ENCODE results near the gene IRAK4.
"Not testable (repeated sequence)": the region's sequence is repeated elsewhere in the genome, so short reads cannot be mapped to it uniquely, and the experiment has no call there.

Gene IRAK4

GRCh38 chr12:43751360-43751759 is 7.4 kb upstream of the IRAK4 start:
- not testable (repeated sequence) for H3K9me3 Mint-ChIP-seq, H3K27ac Mint-ChIP-seq, H3K4me3 Mint-ChIP-seq, H3K27me3 Mint-ChIP-seq
- Mint-ChIP-seq H3K36me3 (ENCODE audit: low read depth) (peaks cover 63% of the 10 kb centered on the region), H3K4me1 (ENCODE audit: low read depth) (peaks cover 32% of the 10 kb centered on the region)

- H3K27ac Mint-ChIP-seq: no peak overlapping the region
- H3K36me3 Mint-ChIP-seq (ENCODE audit: low read depth): peaks cover 59% of the 10 kb centered on the region
- peaks cover 8% of the 10 kb centered on the region for H3K9me3 Mint-ChIP-seq
- no peak overlapping the region for H3K4me3 Mint-ChIP-seq
- H3K27me3 Mint-ChIP-seq: no peaks in the 10 kb centered on the region
- peaks cover 48% of the 10 kb centered on the region for H3K4me1 Mint-ChIP-seq (ENCODE audit: low read depth)
Observed at GRCh38 chr12:43754015-43754414, 4.7 kb upstream of the IRAK4 start.

- Mint-ChIP-seq H3K27me3 (no peaks in the 10 kb centered on the region), H3K36me3 (ENCODE audit: low read depth) (peaks cover 37% of the 10 kb centered on the region), H3K9me3 (peaks cover 3% of the 10 kb centered on the region), H3K4me1 (ENCODE audit: low read depth) (peaks cover 76% of the 10 kb centered on the region), H3K4me3 (peak overlapping the region; percentile 94), H3K27ac (peak overlapping the region; percentile 87)
Observed at GRCh38 chr12:43758247-43758727, 464 bp upstream of the IRAK4 start.

- Mint-ChIP-seq H3K27ac (peak overlapping the region; percentile 94), H3K36me3 (ENCODE audit: low read depth) (peaks cover 27% of the 10 kb centered on the region), H3K4me3 (peak overlapping the region; percentile 94), H3K9me3 (no peaks in the 10 kb centered on the region), H3K4me1 (ENCODE audit: low read depth) (peaks cover 69% of the 10 kb centered on the region), H3K27me3 (no peaks in the 10 kb centered on the region)
Observed at GRCh38 chr12:43760396-43760795, 1.6 kb downstream of the IRAK4 start.

- no peaks in the 10 kb centered on the region for H3K27me3 Mint-ChIP-seq
- peaks cover 60% of the 10 kb centered on the region for H3K4me1 Mint-ChIP-seq (ENCODE audit: low read depth)
- H3K4me3 Mint-ChIP-seq: peak overlapping the region; percentile 94
- peak overlapping the region; percentile 23 for H3K27ac Mint-ChIP-seq
- H3K9me3 Mint-ChIP-seq: no peaks in the 10 kb centered on the region
- peaks cover 22% of the 10 kb centered on the region for H3K36me3 Mint-ChIP-seq (ENCODE audit: low read depth)
Observed at GRCh38 chr12:43761500-43761899, 2.7 kb downstream of the IRAK4 start.

- H3K27ac Mint-ChIP-seq: no peak overlapping the region
- no peaks in the 10 kb centered on the region for H3K9me3 Mint-ChIP-seq
- peaks cover 18% of the 10 kb centered on the region for H3K36me3 Mint-ChIP-seq (ENCODE audit: low read depth)
- no peaks in the 10 kb centered on the region for H3K27me3 Mint-ChIP-seq
- H3K4me3 Mint-ChIP-seq: no peak overlapping the region
- H3K4me1 Mint-ChIP-seq (ENCODE audit: low read depth): peaks cover 53% of the 10 kb centered on the region
Observed at GRCh38 chr12:43762596-43762995, 3.8 kb downstream of the IRAK4 start.

- Mint-ChIP-seq H3K4me1 (ENCODE audit: low read depth) (peaks cover 51% of the 10 kb centered on the region), H3K27me3 (no peaks in the 10 kb centered on the region), H3K4me3 (no peak overlapping the region), H3K27ac (no peak overlapping the region), H3K36me3 (ENCODE audit: low read depth) (peaks cover 18% of the 10 kb centered on the region), H3K9me3 (no peaks in the 10 kb centered on the region)
Observed at GRCh38 chr12:43763769-43764168, 5.0 kb downstream of the IRAK4 start.

GRCh38 chr12:43764528-43764927 is 5.8 kb downstream of the IRAK4 start:
- Mint-ChIP-seq H3K36me3 (ENCODE audit: low read depth) (peaks cover 22% of the 10 kb centered on the region), H3K27ac (no peak overlapping the region), H3K4me3 (no peak overlapping the region), H3K27me3 (no peaks in the 10 kb centered on the region), H3K4me1 (ENCODE audit: low read depth) (peaks cover 48% of the 10 kb centered on the region), H3K9me3 (no peaks in the 10 kb centered on the region)

GRCh38 chr12:43766291-43766690 is 7.5 kb downstream of the IRAK4 start:
- Mint-ChIP-seq H3K4me3 (no peak overlapping the region), H3K27me3 (no peaks in the 10 kb centered on the region), H3K36me3 (ENCODE audit: low read depth) (peaks cover 39% of the 10 kb centered on the region), H3K9me3 (no peaks in the 10 kb centered on the region), H3K27ac (no peak overlapping the region), H3K4me1 (ENCODE audit: low read depth) (peaks cover 38% of the 10 kb centered on the region)

GRCh38 chr12:43776498-43776897 is 17.7 kb downstream of the IRAK4 start:
- peaks cover 34% of the 10 kb centered on the region for H3K36me3 Mint-ChIP-seq (ENCODE audit: low read depth)
- no peaks in the 10 kb centered on the region for H3K9me3 Mint-ChIP-seq
- H3K27ac Mint-ChIP-seq: no peak overlapping the region
- H3K4me1 Mint-ChIP-seq (ENCODE audit: low read depth): peaks cover 3% of the 10 kb centered on the region
- H3K27me3 Mint-ChIP-seq: no peaks in the 10 kb centered on the region
- no peak overlapping the region for H3K4me3 Mint-ChIP-seq

GRCh38 chr12:43786899-43787693 is 28.3 kb downstream of the IRAK4 start:
- no peak overlapping the region for H3K27ac Mint-ChIP-seq
- peaks cover 27% of the 10 kb centered on the region for H3K36me3 Mint-ChIP-seq (ENCODE audit: low read depth)
- no peak overlapping the region for H3K4me3 Mint-ChIP-seq

GRCh38 chr12:43789941-43790340 is 31.2 kb downstream of the IRAK4 start:
- Mint-ChIP-seq H3K36me3 (ENCODE audit: low read depth) (peaks cover 21% of the 10 kb centered on the region), H3K4me1 (ENCODE audit: low read depth) (no peaks in the 10 kb centered on the region)

More at GRCh38 chr12:43786899-43787693, 28.3 kb downstream of the IRAK4 start:
- Mint-ChIP-seq H3K27me3 (no peaks in the 10 kb centered on the region), H3K9me3 (no peaks in the 10 kb centered on the region), H3K4me1 (ENCODE audit: low read depth) (no peaks in the 10 kb centered on the region)

GRCh38 chr12:43795716-43796280 is 37.0 kb downstream of the IRAK4 start:
- no peaks in the 10 kb centered on the region for H3K27me3 Mint-ChIP-seq
- peaks cover 49% of the 10 kb centered on the region for H3K36me3 Mint-ChIP-seq (ENCODE audit: low read depth)
- no peak overlapping the region for H3K27ac Mint-ChIP-seq
- H3K9me3 Mint-ChIP-seq: no peaks in the 10 kb centered on the region
- H3K4me1 Mint-ChIP-seq (ENCODE audit: low read depth): peaks cover 7% of the 10 kb centered on the region
- no peak overlapping the region for H3K4me3 Mint-ChIP-seq

More at GRCh38 chr12:43789941-43790340, 31.2 kb downstream of the IRAK4 start:
- Mint-ChIP-seq H3K27ac (no peak overlapping the region), H3K27me3 (no peaks in the 10 kb centered on the region), H3K4me3 (no peak overlapping the region), H3K9me3 (no peaks in the 10 kb centered on the region)

GRCh38 chr12:43797561-43798217 is 38.9 kb downstream of the IRAK4 start:
- H3K36me3 Mint-ChIP-seq (ENCODE audit: low read depth): peaks cover 52% of the 10 kb centered on the region
- no peaks in the 10 kb centered on the region for H3K9me3 Mint-ChIP-seq
- H3K27me3 Mint-ChIP-seq: no peaks in the 10 kb centered on the region
- H3K27ac Mint-ChIP-seq: no peak overlapping the region
- no peak overlapping the region for H3K4me3 Mint-ChIP-seq
- peaks cover 7% of the 10 kb centered on the region for H3K4me1 Mint-ChIP-seq (ENCODE audit: low read depth)

Data from stimulated activated naive CD8-positive, alpha-beta T cell treated with anti-CD3 and anti-CD28 coated beads, Interleukin-15, Interleukin-2, amounts not matched to agents 100 ng/mL and 50 ng/mL, for 24 hours (primary cell).